ENCODE results near the gene MROH7.

MROH7 gene

GRCh38 chr1:54681358-54681757, 39.8 kb downstream of the MROH7 start:
- H3K9me3 ChIP-seq = no peaks in the 10 kb centered on the region
- H3K4me3 ChIP-seq (ENCODE audit: low read depth, low read length) = no peak overlapping the region
- TF ChIP-seq, protein P1, sequence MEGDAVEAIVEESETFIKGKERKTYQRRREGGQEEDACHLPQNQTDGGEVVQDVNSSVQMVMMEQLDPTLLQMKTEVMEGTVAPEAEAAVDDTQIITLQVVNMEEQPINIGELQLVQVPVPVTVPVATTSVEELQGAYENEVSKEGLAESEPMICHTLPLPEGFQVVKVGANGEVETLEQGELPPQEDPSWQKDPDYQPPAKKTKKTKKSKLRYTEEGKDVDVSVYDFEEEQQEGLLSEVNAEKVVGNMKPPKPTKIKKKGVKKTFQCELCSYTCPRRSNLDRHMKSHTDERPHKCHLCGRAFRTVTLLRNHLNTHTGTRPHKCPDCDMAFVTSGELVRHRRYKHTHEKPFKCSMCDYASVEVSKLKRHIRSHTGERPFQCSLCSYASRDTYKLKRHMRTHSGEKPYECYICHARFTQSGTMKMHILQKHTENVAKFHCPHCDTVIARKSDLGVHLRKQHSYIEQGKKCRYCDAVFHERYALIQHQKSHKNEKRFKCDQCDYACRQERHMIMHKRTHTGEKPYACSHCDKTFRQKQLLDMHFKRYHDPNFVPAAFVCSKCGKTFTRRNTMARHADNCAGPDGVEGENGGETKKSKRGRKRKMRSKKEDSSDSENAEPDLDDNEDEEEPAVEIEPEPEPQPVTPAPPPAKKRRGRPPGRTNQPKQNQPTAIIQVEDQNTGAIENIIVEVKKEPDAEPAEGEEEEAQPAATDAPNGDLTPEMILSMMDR (IDR thresholded peaks at IDR 0.05; ENCODE audit: low read depth, low read length) = no peak
- H3K36me3 ChIP-seq = no peaks in the 10 kb centered on the region
- H3K27me3 ChIP-seq = no peaks in the 10 kb centered on the region
- no peak for DNase-seq
- H3K4me1 ChIP-seq = no peaks in the 10 kb centered on the region

GRCh38 chr1:54683453-54683852, 41.9 kb downstream of the MROH7 start:
- Histone ChIP-seq H3K36me3 (no peaks in the 10 kb centered on the region), H3K27me3 (no peaks in the 10 kb centered on the region)

GRCh38 chr1:54685335-54685905, 43.8 kb downstream of the MROH7 start:
- DNase-seq = no peak
- TF ChIP-seq, protein P1 (IDR thresholded peaks at IDR 0.05; ENCODE audit: low read depth, low read length) = no peak
- no peaks in the 10 kb centered on the region for H3K4me1 ChIP-seq
- H3K36me3 ChIP-seq = no peaks in the 10 kb centered on the region
- no peak overlapping the region for H3K4me3 ChIP-seq (ENCODE audit: low read depth, low read length)
- no peaks in the 10 kb centered on the region for H3K9me3 ChIP-seq
- no peaks in the 10 kb centered on the region for H3K27me3 ChIP-seq

More at GRCh38 chr1:54683453-54683852, 41.9 kb downstream of the MROH7 start:
- H3K9me3 ChIP-seq = no peaks in the 10 kb centered on the region
- no peaks in the 10 kb centered on the region for H3K4me1 ChIP-seq
- DNase-seq = no peak
- TF ChIP-seq, protein P1 (IDR thresholded peaks at IDR 0.05; ENCODE audit: low read depth, low read length) = no peak
- H3K4me3 ChIP-seq (ENCODE audit: low read depth, low read length) = no peak overlapping the region

GRCh38 chr1:54686155-54686554, 44.6 kb downstream of the MROH7 start:
- DNase-seq = no peak
- Histone ChIP-seq H3K27me3 (no peaks in the 10 kb centered on the region), H3K4me3 (ENCODE audit: low read depth, low read length) (no peak overlapping the region), H3K36me3 (no peaks in the 10 kb centered on the region), H3K9me3 (no peaks in the 10 kb centered on the region), H3K4me1 (no peaks in the 10 kb centered on the region)
- TF ChIP-seq, protein P1 (IDR thresholded peaks at IDR 0.05; ENCODE audit: low read depth, low read length) = no peak

GRCh38 chr1:54694771-54695170, 53.2 kb downstream of the MROH7 start:
- H3K27me3 ChIP-seq = no peaks in the 10 kb centered on the region
- no peak overlapping the region for H3K4me3 ChIP-seq (ENCODE audit: low read depth, low read length)
- no peaks in the 10 kb centered on the region for H3K36me3 ChIP-seq
- no peak for DNase-seq
- no peaks in the 10 kb centered on the region for H3K4me1 ChIP-seq
- TF ChIP-seq, protein P1 (IDR thresholded peaks at IDR 0.05; ENCODE audit: low read depth, low read length) = no peak
- H3K9me3 ChIP-seq = no peaks in the 10 kb centered on the region

DNA sequence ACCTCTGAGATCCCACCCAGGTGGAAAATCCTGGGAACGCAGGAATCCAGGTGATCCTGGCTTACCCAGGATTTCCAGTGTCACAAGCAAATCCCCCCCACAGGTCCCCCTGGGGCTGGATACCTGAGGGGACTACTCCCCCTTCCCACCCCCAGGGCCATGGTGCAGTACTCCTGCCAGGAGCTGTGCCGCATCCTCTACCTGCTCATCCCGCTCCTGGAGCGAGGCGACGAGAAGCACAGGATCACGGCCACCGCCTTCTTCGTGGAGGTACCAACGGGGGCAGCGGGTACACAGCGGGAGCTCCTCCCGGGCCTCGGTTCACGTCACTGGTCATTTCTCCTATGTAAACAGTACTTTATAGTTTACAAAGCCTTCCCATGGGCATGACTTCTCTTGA, 53.6 kb downstream of the MROH7 start:
- Histone ChIP-seq H3K4me1 (no peaks in the 10 kb centered on the region), H3K36me3 (no peaks in the 10 kb centered on the region), H3K4me3 (ENCODE audit: low read depth, low read length) (no peak overlapping the region), H3K27me3 (no peaks in the 10 kb centered on the region), H3K9me3 (no peaks in the 10 kb centered on the region)
- TF ChIP-seq, protein P1 (IDR thresholded peaks at IDR 0.05; ENCODE audit: low read depth, low read length) = no peak
- no peak for DNase-seq

Measured in BE2C (cell line).